Measurements from ENCODE around the gene DNAAF3. TPM values are rescaled to one million over a fixed set of nuclear protein-coding genes. Genes with fewer than 3 reads are reported as not detected.
A peak's percentile ranks its signal among the peaks of the same experiment; 100 is the strongest.
"Not testable (repeated sequence)": the region's sequence is repeated elsewhere in the genome, so short reads cannot be mapped to it uniquely, and the experiment has no call there.

Gene DNAAF3
- total RNA-seq, 1 experiment from 2014 or later, result 7.0 TPM

GRCh38 chr19:55175117-55175867 lies 8.9 kb upstream of the DNAAF3 start:
- DNase-seq (ENCODE audit: low spot score), result no peak

GRCh38 chr19:55174425-55175116 lies 8.2 kb upstream of the DNAAF3 start:
- no peak for DNase-seq (ENCODE audit: low spot score)

- DNase-seq (ENCODE audit: low spot score), result peak; percentile 79
Observed at GRCh38 chr19:55173714-55174409, 7.4 kb upstream of the DNAAF3 start.

- DNase-seq (ENCODE audit: low spot score), result no peak
Observed at GRCh38 chr19:55173186-55173713, 6.8 kb upstream of the DNAAF3 start.

GRCh38 chr19:55172741-55173140 lies 6.3 kb upstream of the DNAAF3 start:
- no peak for DNase-seq (ENCODE audit: low spot score)

GRCh38 chr19:55172318-55172717 lies 5.9 kb upstream of the DNAAF3 start:
- DNase-seq (ENCODE audit: low spot score), result not testable (repeated sequence)

- DNase-seq (ENCODE audit: low spot score), result no peak
Observed at GRCh38 chr19:55171440-55171839, 5.0 kb upstream of the DNAAF3 start.

GRCh38 chr19:55169136-55169535 lies 2.7 kb upstream of the DNAAF3 start:
- no peak for DNase-seq (ENCODE audit: low spot score)

- peak; percentile 95 for DNase-seq (ENCODE audit: low spot score)
Observed at GRCh38 chr19:55165952-55166529, 372 bp downstream of the DNAAF3 start.

- DNase-seq (ENCODE audit: low spot score), result no peak
Observed at GRCh38 chr19:55161571-55162322, 4.7 kb downstream of the DNAAF3 start.

GRCh38 chr19:55160986-55161365 lies 5.4 kb downstream of the DNAAF3 start:
- no peak for DNase-seq (ENCODE audit: low spot score)

- peak; percentile 97 for DNase-seq (ENCODE audit: low spot score)
Observed at GRCh38 chr19:55160128-55160985, 6.1 kb downstream of the DNAAF3 start.

- DNase-seq (ENCODE audit: low spot score), result peak; percentile 73
Observed at GRCh38 chr19:55158848-55159749, 7.3 kb downstream of the DNAAF3 start.

- no peak for DNase-seq (ENCODE audit: low spot score)
Observed at GRCh38 chr19:55158423-55158822, 8.0 kb downstream of the DNAAF3 start.

GRCh38 chr19:55157064-55157908 lies 9.1 kb downstream of the DNAAF3 start, which contains the start of gene TNNI3:
Gene TNNI3, minus strand, starts transcription at chr19:55157732. Its CDS starts 143 bp downstream, at chr19:55157589.
- DNase-seq (ENCODE audit: low spot score), result no peak

- peak; percentile 23 for DNase-seq (ENCODE audit: low spot score)
Observed at GRCh38 chr19:55156202-55157063, 10.0 kb downstream of the DNAAF3 start.

- DNase-seq (ENCODE audit: low spot score), result not testable (repeated sequence)
Observed at GRCh38 chr19:55155784-55156183, 10.6 kb downstream of the DNAAF3 start.
